Adrenal gland (tissue), 12 donors: ENCODE data around the gene WNT7B. TPM values are rescaled to one million over a fixed set of nuclear protein-coding genes. Genes with fewer than 3 reads are reported as not detected.

ENCODE experiments used
- DNase-seq, 7 donors: peaks; one replicate each; pipeline ENCODE4 v3.0.0-alpha.2; 2019 to 2020
- H3K27ac ChIP-seq, 5 donors: fragments of 200-600 bp; sonication (generic) in 4 of 5; 1 replicate in 3 of 5; 2 replicates in 2 of 5; pipeline versions ENCODE4 v1.5.1 to v1.8.0; 2016 to 2020; ENCODE audit warnings: mild to moderate bottlenecking in 1 of 5
- H3K27me3 ChIP-seq: fragments of 200-600 bp; 2 replicates; pipeline ENCODE4 v1.8.0; 2021
- H3K36me3 ChIP-seq, 2 donors: fragments of 200-600 bp; replicated peaks in 1 of 2; 1 replicate in 1 of 2; 2 replicates in 1 of 2; pipeline versions ENCODE4 v1.5.1 to v1.8.0; 2018 to 2022
- H3K4me1 ChIP-seq, 2 donors: fragments of 200-600 bp; replicated peaks in 1 of 2; 1 replicate in 1 of 2; 2 replicates in 1 of 2; pipeline versions ENCODE4 v1.5.1 to v1.8.0; 2018 to 2021
- H3K4me3 ChIP-seq, 4 donors: fragments of 200-600 bp; sonication (generic) in 3 of 4; one replicate each; pipeline ENCODE4 v1.5.1; 2016 to 2018
- H3K9me3 ChIP-seq, 3 donors: fragments of 200-600 bp; sonication (generic) in 1 of 3; replicated peaks in 1 of 3; 1 replicate in 2 of 3; 2 replicates in 1 of 3; pipeline versions ENCODE4 v1.5.1 to v1.8.0; 2016 to 2021
- CTCF ChIP-seq, 6 experiments: fragments of 450-650 bp in 4 of 6; fragments of 200-600 bp in 2 of 6; sonication (generic) in 1 of 6; IDR thresholded peaks; 1 replicate in 5 of 6; 2 replicates in 1 of 6; pipeline versions ENCODE4 v1.5.1 to v1.8.0; 2016 to 2021; ENCODE audit warnings: antibody characterized with exemption in 6 of 6, mild to moderate bottlenecking in 2 of 6, moderate library complexity in 1 of 6
- POLR2A ChIP-seq, 2 donors: fragments of 450-650 bp; IDR thresholded peaks; one replicate each; pipeline ENCODE4 v1.6.1; 2017; ENCODE audit warnings: antibody characterized with exemption in 2 of 2, mild to moderate bottlenecking in 2 of 2, moderate library complexity in 1 of 2
- WGBS, 4 donors: extraction: QIAGEN DNeasy Blood & Tissue Kit in 2 of 4; methylation state at CpG; one replicate each; pipeline versions ENCODE4 v1.1.5 to v1.1.7; 2013 to 2017; 5-methylcytosine and 5-hydroxymethylcytosine counted together
- intact Hi-C, 2 donors: fragments of 100-400 bp; cut with DNase I; formaldehyde crosslinking; loops; one replicate each; pipeline versions ENCODE4 v1.14.1 to v1.15.0; 2022 to 2023
- polyA plus RNA-seq, 3 donors: library from polyadenylated mRNA; stranded (reverse); fragments of 200-250 nt in 2 of 3; fragments of 350-450 nt in 1 of 3; fragmentation: Illumina TruSeq in 1 of 3; extraction: RNeasy Lipid Tissue Mini Kit (QIAGEN cat#74804) in 1 of 3; gene quantifications; one replicate each; pipeline ENCODE4 v1.2.3, GENCODE V29; 2013 to 2014
- total RNA-seq, 9 donors: library from RNA; depleted of rRNA in 4 of 9; stranded (reverse); fragments of >200 nt in 4 of 9; fragments of 120-200 nt in 1 of 9; fragmentation: NEBNext Ultra II Directional in 1 of 9; extraction: Animal tissue kit (Norgen Biotek cat#: 25700) in 1 of 9; gene quantifications; one replicate each; pipeline versions ENCODE4 v1.1.0 to v1.2.4, GENCODE V29; 2013 to 2023
- donor health status: healthy with polysubstance abuse.
- donor health status: Bipolar disorder and iron deficiency.
- donor health status: DM: yes; HTN: yes; CAD: no.
- donor health status: DM: no; HTN: no; CAD: no.
- donor health status: DM: no; HTN: no; CAD: no.
- donor health status: DM: yes; HTN: yes; CAD: no.

Gene WNT7B
- total and polyA plus RNA-seq, 12 donors = 0.07 to 0.24 (median 0.15) TPM; not detected in 8

GRCh38 chr22:45889539-45890350 is 87.2 kb downstream of the WNT7B start:
- H3K27me3 ChIP-seq = peaks cover 31% of the 10 kb centered on the region
- H3K36me3 ChIP-seq = no peaks in the 10 kb centered on the region
- no peak for DNase-seq

GRCh38 chr22:45889093-45889538 is 87.8 kb downstream of the WNT7B start:
- intact Hi-C loops = no loop called here
- no peaks in the 10 kb centered on the region for H3K9me3 ChIP-seq
- no peak for TF ChIP-seq CTCF (IDR thresholded peaks at IDR 0.05)
- TF ChIP-seq POLR2A (IDR thresholded peaks at IDR 0.05) = no peak
- H3K4me1 ChIP-seq = no peaks in the 10 kb centered on the region
- 74 to 97% (median 78%) methylated on average over 5 to 10 of the region's 10 CpGs; no CpG with 5 or more reads in 1 of the 4 donors for WGBS, 4 donors
- no peaks in the 10 kb centered on the region for H3K36me3 ChIP-seq
- H3K27ac ChIP-seq = no peak overlapping the region
- H3K4me3 ChIP-seq = no peak overlapping the region
- DNase-seq = no peak
- peaks cover 31% of the 10 kb centered on the region for H3K27me3 ChIP-seq

More at GRCh38 chr22:45889539-45890350, 87.2 kb downstream of the WNT7B start:
- 20 to 21% (median 20%) methylated on average over 7 to 56 of the region's 56 CpGs for WGBS, 4 donors
- no peak for TF ChIP-seq CTCF (IDR thresholded peaks at IDR 0.05)
- TF ChIP-seq POLR2A (IDR thresholded peaks at IDR 0.05) = no peak
- H3K9me3 ChIP-seq = no peaks in the 10 kb centered on the region
- H3K4me3 ChIP-seq = no peak overlapping the region
- H3K27ac ChIP-seq = no peak overlapping the region
- intact Hi-C loops = no loop called here
- H3K4me1 ChIP-seq = no peaks in the 10 kb centered on the region

- 88 to 94% (median 91%) methylated on average over 24 to 27 of the region's 27 CpGs for WGBS, 4 donors
- no peaks in the 10 kb centered on the region for H3K4me1 ChIP-seq
- H3K27me3 ChIP-seq = peaks cover 30% of the 10 kb centered on the region
- no peak for DNase-seq
- TF ChIP-seq CTCF (IDR thresholded peaks at IDR 0.05) (no peak), POLR2A (IDR thresholded peaks at IDR 0.05) (no peak)
- no peaks in the 10 kb centered on the region for H3K36me3 ChIP-seq
- intact Hi-C loops = no loop called here
- no peaks in the 10 kb centered on the region for H3K9me3 ChIP-seq
- H3K4me3 ChIP-seq = no peak overlapping the region
- no peak overlapping the region for H3K27ac ChIP-seq
Observed at GRCh38 chr22:45888221-45889092, 88.5 kb downstream of the WNT7B start.
